ENCODE measurements around the gene MFSD1. TPM values are rescaled to one million over a fixed set of nuclear protein-coding genes. Genes with fewer than 3 reads are reported as not detected.

Gene MFSD1
- total and polyA plus RNA-seq, 2 donors (not counting 1 experiment from before 2014, with no cell fraction given): 16.4 to 31.8 TPM

DNA sequence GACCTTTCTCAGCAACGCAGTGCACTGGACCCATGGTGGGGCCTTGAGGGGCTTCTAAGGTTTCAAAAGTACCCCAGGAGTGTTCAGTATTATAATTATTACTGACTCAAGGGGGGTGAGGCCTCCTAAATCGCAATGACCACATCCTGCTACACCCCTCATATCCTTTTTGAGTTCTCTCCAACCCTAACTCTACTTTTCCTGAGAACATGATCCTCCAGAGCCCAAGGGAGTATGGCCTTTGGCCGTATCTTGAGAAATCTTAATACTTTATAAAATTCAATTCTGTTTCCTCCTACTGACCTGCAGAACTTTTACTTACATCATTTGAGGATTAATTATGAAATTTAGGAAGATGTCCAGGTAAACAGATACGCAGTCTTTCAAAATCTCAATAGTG lies 39.2 kb upstream of the MFSD1 start:
- no peak for TF ChIP-seq EZH2 (IDR thresholded peaks at IDR 0.05; ENCODE audit: borderline replicate concordance, insufficient read depth, low read depth, low read length, poor library complexity, severe bottlenecking)
- TF ChIP-seq, protein P1, sequence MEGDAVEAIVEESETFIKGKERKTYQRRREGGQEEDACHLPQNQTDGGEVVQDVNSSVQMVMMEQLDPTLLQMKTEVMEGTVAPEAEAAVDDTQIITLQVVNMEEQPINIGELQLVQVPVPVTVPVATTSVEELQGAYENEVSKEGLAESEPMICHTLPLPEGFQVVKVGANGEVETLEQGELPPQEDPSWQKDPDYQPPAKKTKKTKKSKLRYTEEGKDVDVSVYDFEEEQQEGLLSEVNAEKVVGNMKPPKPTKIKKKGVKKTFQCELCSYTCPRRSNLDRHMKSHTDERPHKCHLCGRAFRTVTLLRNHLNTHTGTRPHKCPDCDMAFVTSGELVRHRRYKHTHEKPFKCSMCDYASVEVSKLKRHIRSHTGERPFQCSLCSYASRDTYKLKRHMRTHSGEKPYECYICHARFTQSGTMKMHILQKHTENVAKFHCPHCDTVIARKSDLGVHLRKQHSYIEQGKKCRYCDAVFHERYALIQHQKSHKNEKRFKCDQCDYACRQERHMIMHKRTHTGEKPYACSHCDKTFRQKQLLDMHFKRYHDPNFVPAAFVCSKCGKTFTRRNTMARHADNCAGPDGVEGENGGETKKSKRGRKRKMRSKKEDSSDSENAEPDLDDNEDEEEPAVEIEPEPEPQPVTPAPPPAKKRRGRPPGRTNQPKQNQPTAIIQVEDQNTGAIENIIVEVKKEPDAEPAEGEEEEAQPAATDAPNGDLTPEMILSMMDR (IDR thresholded peaks at IDR 0.05): no peak
- Histone ChIP-seq H3K36me3 (replicated peaks in 1 of 2; ENCODE audit: control extremely low read depth in 1 of 2, control insufficient read depth in 1 of 2, extremely low read depth in 1 of 2, insufficient read depth in 2 of 2, low read length in 1 of 2) (no peaks in the 10 kb centered on the region), H4K20me1 (ENCODE audit: control insufficient read depth, insufficient read depth, low read length, poor library complexity, severe bottlenecking) (no peaks in the 10 kb centered on the region), H3K4me2 (replicated peaks; ENCODE audit: low read depth, low read length, poor library complexity, severe bottlenecking) (no peak overlapping the region), H3K79me2 (ENCODE audit: control insufficient read depth, insufficient read depth, low read length) (no peaks in the 10 kb centered on the region), H3K9me3 (ENCODE audit: control extremely low read depth in 1 of 3, control insufficient read depth in 2 of 3, insufficient read depth in 1 of 3, low read length in 2 of 3) (no peaks in the 10 kb centered on the region), H2AFZ (ENCODE audit: insufficient read depth, low read depth, low read length, poor library complexity, severe bottlenecking) (no peak overlapping the region), H3K9ac (ENCODE audit: low read length) (no peak overlapping the region), H3K27ac (ENCODE audit: low read length in 2 of 2) (no peak overlapping the region), H3K4me3 (ENCODE audit: control extremely low read depth in 1 of 5, extremely low read depth in 1 of 5, insufficient read depth in 1 of 5, low read depth in 2 of 5, low read length in 4 of 5) (no peak overlapping the region), H3K27me3 (replicated peaks in 1 of 4; ENCODE audit: control extremely low read depth in 1 of 4, control insufficient read depth in 3 of 4, insufficient read depth in 4 of 4, low read length in 3 of 4) (no peaks in the 10 kb centered on the region), H3K4me1 (ENCODE audit: control insufficient read depth in 2 of 2, insufficient read depth in 2 of 2, low read length in 2 of 2) (no peaks in the 10 kb centered on the region)
- intact Hi-C loops (cut with micrococcal nuclease): no loop called here
- ChIA-PET POLR2A (no interaction called here), CTCF (no interaction called here)
- H3K27ac Mint-ChIP-seq: no peak overlapping the region
- H3K9me3 Mint-ChIP-seq (ENCODE audit: insufficient read depth): no peaks in the 10 kb centered on the region
- WGBS (ENCODE audit: insufficient coverage): 50% methylated on average over 1 of the region's 4 CpGs
- no peaks in the 10 kb centered on the region for H3K4me1 Mint-ChIP-seq
- no peaks in the 10 kb centered on the region for H3K27me3 Mint-ChIP-seq
- no peak for DNase-seq
- H3K4me3 Mint-ChIP-seq: no peak overlapping the region
- no peak for ATAC-seq (ENCODE audit: low read depth)

DNA sequence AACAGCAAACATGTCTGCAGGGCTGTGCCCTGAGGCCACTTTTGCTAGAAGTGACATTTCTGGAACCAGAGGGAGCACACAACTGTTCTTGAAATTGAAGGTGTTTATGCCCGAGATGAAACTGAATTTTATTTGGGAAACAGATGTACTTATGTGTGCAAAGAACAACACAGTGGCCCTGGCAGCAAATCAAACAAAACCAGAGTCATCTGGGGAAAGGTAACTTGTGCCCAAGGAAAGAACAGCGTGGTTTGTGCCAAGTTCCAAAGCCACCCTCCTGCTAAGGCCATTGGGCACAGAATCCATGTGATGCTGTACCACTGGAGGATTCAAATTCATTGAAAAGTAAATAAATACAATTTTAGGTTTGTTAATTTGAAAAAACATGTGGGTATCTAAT lies 38.4 kb upstream of the MFSD1 start:
- intact Hi-C loops (cut with micrococcal nuclease): no loop called here
- H3K9me3 ChIP-seq (ENCODE audit: control extremely low read depth in 1 of 3, control insufficient read depth in 2 of 3, insufficient read depth in 1 of 3, low read length in 2 of 3): no peaks in the 10 kb centered on the region
- H3K27ac ChIP-seq (ENCODE audit: low read length in 2 of 2): no peak overlapping the region
- no peak for TF ChIP-seq EZH2 (IDR thresholded peaks at IDR 0.05; ENCODE audit: borderline replicate concordance, insufficient read depth, low read depth, low read length, poor library complexity, severe bottlenecking)
- TF ChIP-seq, protein P1 (IDR thresholded peaks at IDR 0.05): no peak
- ATAC-seq (ENCODE audit: low read depth) (no peak), DNase-seq (no peak)
- H3K4me3 ChIP-seq (ENCODE audit: control extremely low read depth in 1 of 5, extremely low read depth in 1 of 5, insufficient read depth in 1 of 5, low read depth in 2 of 5, low read length in 4 of 5): no peak overlapping the region
- 82% methylated on average over 2 of the region's 2 CpGs for WGBS (ENCODE audit: insufficient coverage)
- Mint-ChIP-seq H3K27me3 (no peaks in the 10 kb centered on the region), H3K4me1 (no peaks in the 10 kb centered on the region), H3K9me3 (ENCODE audit: insufficient read depth) (no peaks in the 10 kb centered on the region), H3K27ac (no peak overlapping the region), H3K4me3 (no peak overlapping the region)
- no peaks in the 10 kb centered on the region for H3K79me2 ChIP-seq (ENCODE audit: control insufficient read depth, insufficient read depth, low read length)
- POLR2A ChIA-PET: no interaction called here
- no peak overlapping the region for H3K9ac ChIP-seq (ENCODE audit: low read length)
- H3K36me3 ChIP-seq (replicated peaks in 1 of 2; ENCODE audit: control extremely low read depth in 1 of 2, control insufficient read depth in 1 of 2, extremely low read depth in 1 of 2, insufficient read depth in 2 of 2, low read length in 1 of 2): no peaks in the 10 kb centered on the region
- CTCF ChIA-PET: no interaction called here
- no peaks in the 10 kb centered on the region for H4K20me1 ChIP-seq (ENCODE audit: control insufficient read depth, insufficient read depth, low read length, poor library complexity, severe bottlenecking)
- no peaks in the 10 kb centered on the region for H3K4me1 ChIP-seq (ENCODE audit: control insufficient read depth in 2 of 2, insufficient read depth in 2 of 2, low read length in 2 of 2)
- H3K4me2 ChIP-seq (replicated peaks; ENCODE audit: low read depth, low read length, poor library complexity, severe bottlenecking): no peak overlapping the region
- no peaks in the 10 kb centered on the region for H3K27me3 ChIP-seq (replicated peaks in 1 of 4; ENCODE audit: control extremely low read depth in 1 of 4, control insufficient read depth in 3 of 4, insufficient read depth in 4 of 4, low read length in 3 of 4)
- H2AFZ ChIP-seq (ENCODE audit: insufficient read depth, low read depth, low read length, poor library complexity, severe bottlenecking): no peak overlapping the region
